CD4-positive, alpha-beta T cell (primary cell): ENCODE measurements around the gene MGAT5. TPM values are rescaled to one million over a fixed set of nuclear protein-coding genes. Genes with fewer than 3 reads are reported as not detected.
A peak's percentile ranks its signal among the peaks of the same experiment; 100 is the strongest.

Source experiments
- ATAC-seq: fragments of 200-7000 bp; cut with Tn5 transposase; one replicate; pipeline ENCODE4 v1.10.0; 2022; ENCODE audit warnings: mild to moderate bottlenecking; ENCODE audit not compliant: poor library complexity
- CTCF ChIA-PET: fragments of 350-600 bp; sonication (Branson Sonifier 250); formaldehyde crosslinking; loops from one replicate; lab custom pipeline; 2021; ENCODE audit warnings: antibody characterized with exemption, inconsistent platforms; lab: Charles Lee
- POLR2A ChIA-PET: fragments of 350-600 bp; sonication (Branson Sonifier 250); formaldehyde crosslinking; loops from one replicate; lab custom pipeline; 2021; ENCODE audit warnings: antibody characterized with exemption, inconsistent platforms; lab: Charles Lee
- DNase-seq, 14 experiments: peaks; one replicate each; pipeline ENCODE4 v3.0.0-alpha.2; 2013 to 2020; ENCODE audit warnings: mixed read lengths in 2 of 14
- H3K27ac ChIP-seq, 2 donors: one replicate each; pipeline versions ENCODE4 v1.5.1 to v1.7.0; 2013; ENCODE audit warnings: low read length in 2 of 2, low read depth in 1 of 2, mild to moderate bottlenecking in 1 of 2
- H3K27me3 ChIP-seq, 2 experiments: 1 replicate in 1 of 2; 2 replicates in 1 of 2; pipeline versions ENCODE4 v1.6.1 to v1.7.0; 2013; ENCODE audit warnings: low read length in 2 of 2, control low read depth in 1 of 2, mild to moderate bottlenecking in 1 of 2, moderate library complexity in 1 of 2; ENCODE audit not compliant: insufficient read depth in 2 of 2, control insufficient read depth in 1 of 2
- H3K36me3 ChIP-seq: one replicate; pipeline ENCODE4 v1.6.1; 2013; ENCODE audit warnings: low read length, control low read depth; ENCODE audit not compliant: insufficient read depth
- H3K4me1 ChIP-seq: one replicate; pipeline ENCODE4 v1.6.1; 2013; ENCODE audit warnings: low read length, control low read depth; ENCODE audit not compliant: insufficient read depth
- H3K4me3 ChIP-seq: one replicate; pipeline ENCODE4 v1.5.1; 2013; ENCODE audit warnings: mild to moderate bottlenecking, low read length, moderate library complexity
- H3K9me3 ChIP-seq, 2 experiments: 1 replicate in 1 of 2; 2 replicates in 1 of 2; pipeline versions ENCODE4 v1.6.1 to v1.7.0; 2013; ENCODE audit warnings: low read length in 2 of 2, mild to moderate bottlenecking in 2 of 2, control low read depth in 1 of 2, moderate library complexity in 1 of 2; ENCODE audit not compliant: control insufficient read depth in 1 of 2, insufficient read depth in 1 of 2
- H3K27ac Mint-ChIP-seq: one replicate; pipeline ENCODE4 v1.8.0; 2020; ENCODE audit warnings: mixed read lengths
- H3K27me3 Mint-ChIP-seq: one replicate; pipeline ENCODE4 v1.8.0; 2021; ENCODE audit warnings: mixed read lengths
- H3K36me3 Mint-ChIP-seq: one replicate; pipeline ENCODE4 v1.8.0; 2021; ENCODE audit warnings: low read depth, mixed read lengths
- H3K4me1 Mint-ChIP-seq: one replicate; pipeline ENCODE4 v1.8.0; 2021; ENCODE audit warnings: low read depth, mixed read lengths
- H3K4me3 Mint-ChIP-seq: one replicate; pipeline ENCODE4 v1.8.0; 2020; ENCODE audit warnings: mild to moderate bottlenecking, mixed read lengths
- H3K9me3 Mint-ChIP-seq: one replicate; pipeline ENCODE4 v1.8.0; 2020; ENCODE audit warnings: mixed read lengths
- intact Hi-C, 2 experiments: fragments of 100-400 bp; cut with DNase I in 1 of 2; cut with micrococcal nuclease in 1 of 2; formaldehyde crosslinking; loops; one replicate each; pipeline versions ENCODE4 v1.15.1 to v1.9.0; 2023 to 2025; cut with DNase I, micrococcal nuclease
- total RNA-seq, 174 experiments: library from RNA in 2 of 174; stranded (reverse) in 2 of 174; gene quantifications; one replicate each; pipeline ENCODE4 v1.2.3 and lab custom pipeline; 2021 to 2026
- TF ChIP-seq, protein P1 (sequence below): fragments of 200-600 bp; IDR thresholded peaks from one replicate; pipeline ENCODE4 v1.8.0; 2022; ENCODE audit warnings: antibody characterized with exemption, mild to moderate bottlenecking

The MGAT5 gene
- total RNA-seq, 2 experiments from 2014 or later = 77.5 to 77.8 TPM

DNA sequence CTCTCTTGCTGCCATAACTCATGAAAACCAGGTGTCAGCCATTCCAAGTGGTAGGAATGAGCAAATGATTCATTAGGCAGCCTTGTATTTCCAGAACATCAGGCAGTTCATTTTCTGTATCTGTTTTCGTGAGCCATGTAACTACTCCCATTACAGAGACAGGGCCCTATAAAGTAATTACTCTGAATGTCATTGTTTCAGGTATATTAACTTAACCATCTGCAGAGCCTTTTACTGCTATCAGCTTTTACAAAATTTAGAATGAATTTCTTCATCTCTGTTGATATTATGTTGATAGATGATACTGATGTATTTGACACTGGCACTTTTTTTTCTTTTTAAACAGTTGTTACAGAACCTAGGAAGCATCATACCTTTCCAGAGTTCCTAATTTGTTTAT lies 69.9 kb downstream of the MGAT5 start:
- peaks cover 26% of the 10 kb centered on the region for H3K4me1 ChIP-seq
- peak overlapping the region in 1 of 2 donors; percentile 12 for H3K27ac ChIP-seq
- ATAC-seq = no peak
- H3K9me3 ChIP-seq = no peaks in the 10 kb centered on the region
- Mint-ChIP-seq H3K4me1 (peaks cover 94% of the 10 kb centered on the region), H3K4me3 (peak overlapping the region; percentile 21), H3K27ac (peak overlapping the region; percentile 57), H3K36me3 (peaks cover 31% of the 10 kb centered on the region), H3K9me3 (no peaks in the 10 kb centered on the region), H3K27me3 (no peaks in the 10 kb centered on the region)
- peaks cover 9% of the 10 kb centered on the region for H3K36me3 ChIP-seq
- CTCF ChIA-PET = interaction anchor here (1.1 to 1.3 kb wide), 2 partner anchors 22 to 116 kb away, joined by 3 read pairs; no protein-coding TSS in a partner anchor
- POLR2A ChIA-PET = no interaction called here
- TF ChIP-seq, protein P1, sequence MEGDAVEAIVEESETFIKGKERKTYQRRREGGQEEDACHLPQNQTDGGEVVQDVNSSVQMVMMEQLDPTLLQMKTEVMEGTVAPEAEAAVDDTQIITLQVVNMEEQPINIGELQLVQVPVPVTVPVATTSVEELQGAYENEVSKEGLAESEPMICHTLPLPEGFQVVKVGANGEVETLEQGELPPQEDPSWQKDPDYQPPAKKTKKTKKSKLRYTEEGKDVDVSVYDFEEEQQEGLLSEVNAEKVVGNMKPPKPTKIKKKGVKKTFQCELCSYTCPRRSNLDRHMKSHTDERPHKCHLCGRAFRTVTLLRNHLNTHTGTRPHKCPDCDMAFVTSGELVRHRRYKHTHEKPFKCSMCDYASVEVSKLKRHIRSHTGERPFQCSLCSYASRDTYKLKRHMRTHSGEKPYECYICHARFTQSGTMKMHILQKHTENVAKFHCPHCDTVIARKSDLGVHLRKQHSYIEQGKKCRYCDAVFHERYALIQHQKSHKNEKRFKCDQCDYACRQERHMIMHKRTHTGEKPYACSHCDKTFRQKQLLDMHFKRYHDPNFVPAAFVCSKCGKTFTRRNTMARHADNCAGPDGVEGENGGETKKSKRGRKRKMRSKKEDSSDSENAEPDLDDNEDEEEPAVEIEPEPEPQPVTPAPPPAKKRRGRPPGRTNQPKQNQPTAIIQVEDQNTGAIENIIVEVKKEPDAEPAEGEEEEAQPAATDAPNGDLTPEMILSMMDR = no peak
- no peak for DNase-seq
- no peak overlapping the region for H3K4me3 ChIP-seq
- intact Hi-C loops = loop anchor here in 1 of 2 experiments (5.0 kb wide), 2 partner anchors 41 to 76 kb away; no protein-coding TSS in a partner anchor
- no peaks in the 10 kb centered on the region for H3K27me3 ChIP-seq

DNA sequence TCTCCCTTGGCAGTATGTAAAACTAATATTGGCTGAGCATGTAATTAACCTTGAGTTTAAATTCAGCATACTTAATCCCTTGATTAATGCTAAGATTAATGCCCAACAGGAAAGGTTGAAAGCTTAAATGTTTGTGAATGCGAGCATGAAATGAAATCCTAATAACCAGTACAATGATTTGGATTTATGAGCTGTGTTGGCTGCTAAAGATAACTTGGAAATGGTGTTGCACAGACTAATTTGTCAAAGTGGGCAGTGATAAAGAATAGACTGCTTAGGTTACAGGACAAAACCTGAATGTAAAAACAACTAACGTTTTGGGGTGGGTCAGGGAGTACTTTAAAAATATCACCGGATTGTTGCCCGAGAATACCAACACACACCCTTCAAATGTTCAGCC lies 70.6 kb downstream of the MGAT5 start:
- CTCF ChIA-PET = interaction anchor here (1.1 kb wide), 1 partner anchor 21 kb away, joined by 3 read pairs; no protein-coding TSS in a partner anchor
- Mint-ChIP-seq H3K27me3 (no peaks in the 10 kb centered on the region), H3K36me3 (peaks cover 31% of the 10 kb centered on the region), H3K4me1 (peaks cover 91% of the 10 kb centered on the region), H3K4me3 (no peak overlapping the region), H3K9me3 (no peaks in the 10 kb centered on the region), H3K27ac (no peak overlapping the region)
- POLR2A ChIA-PET = no interaction called here
- peaks cover 25% of the 10 kb centered on the region for H3K4me1 ChIP-seq
- peaks cover 4% of the 10 kb centered on the region for H3K36me3 ChIP-seq
- no peak overlapping the region for H3K4me3 ChIP-seq
- TF ChIP-seq, protein P1 = no peak
- H3K9me3 ChIP-seq = no peaks in the 10 kb centered on the region
- DNase-seq (no peak), ATAC-seq (no peak)
- intact Hi-C loops = loop anchor here in 1 of 2 experiments (5.0 kb wide), 2 partner anchors 42 to 77 kb away; no protein-coding TSS in a partner anchor
- H3K27ac ChIP-seq = no peak overlapping the region
- no peaks in the 10 kb centered on the region for H3K27me3 ChIP-seq

DNA sequence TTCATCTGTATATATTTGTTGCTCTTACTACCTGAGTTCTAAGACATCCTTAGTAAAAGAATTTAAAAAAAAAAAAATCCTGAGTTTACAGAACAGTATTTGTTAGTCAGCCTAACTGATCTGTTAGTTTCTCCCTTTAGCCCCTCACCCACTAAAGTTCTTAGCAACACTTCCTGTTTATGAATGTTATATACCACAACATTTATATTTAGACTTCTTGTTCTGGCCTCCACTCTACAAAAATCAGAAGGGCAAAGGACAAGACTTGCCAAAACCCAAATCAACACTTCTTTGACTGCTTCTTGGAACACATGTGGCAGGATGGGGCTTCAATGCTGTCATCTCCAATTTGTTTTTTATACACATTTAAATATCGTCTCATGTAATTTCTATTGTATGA lies 71.1 kb downstream of the MGAT5 start:
- H3K27ac Mint-ChIP-seq = no peak overlapping the region
- H3K27me3 ChIP-seq = no peaks in the 10 kb centered on the region
- peaks cover 29% of the 10 kb centered on the region for H3K36me3 Mint-ChIP-seq
- ChIA-PET CTCF (interaction anchor here (1.1 kb wide), 1 partner anchor 21 kb away, joined by 3 read pairs; no protein-coding TSS in a partner anchor), POLR2A (no interaction called here)
- intact Hi-C loops = loop anchor here in 1 of 2 experiments (5.0 kb wide), 2 partner anchors 43 to 78 kb away; no protein-coding TSS in a partner anchor
- no peaks in the 10 kb centered on the region for H3K9me3 Mint-ChIP-seq
- H3K4me3 ChIP-seq = no peak overlapping the region
- DNase-seq (peak in 3 of 14 experiments; percentile 33 to 69 (median 46)), ATAC-seq (peak; percentile 38)
- H3K27ac ChIP-seq = peak overlapping the region in 1 of 2 donors; percentile 30
- H3K4me1 ChIP-seq = peaks cover 20% of the 10 kb centered on the region
- H3K4me1 Mint-ChIP-seq = peaks cover 86% of the 10 kb centered on the region
- TF ChIP-seq, protein P1 = no peak
- no peaks in the 10 kb centered on the region for H3K27me3 Mint-ChIP-seq
- peaks cover 3% of the 10 kb centered on the region for H3K36me3 ChIP-seq
- H3K4me3 Mint-ChIP-seq = no peak overlapping the region
- H3K9me3 ChIP-seq = no peaks in the 10 kb centered on the region
